ENCODE results near the gene IBA57. TPM values are rescaled to one million over a fixed set of nuclear protein-coding genes. Genes with fewer than 3 reads are reported as not detected.

IBA57 gene
- total RNA-seq, 1 donor from 2014 or later: 55.6 TPM

DNA sequence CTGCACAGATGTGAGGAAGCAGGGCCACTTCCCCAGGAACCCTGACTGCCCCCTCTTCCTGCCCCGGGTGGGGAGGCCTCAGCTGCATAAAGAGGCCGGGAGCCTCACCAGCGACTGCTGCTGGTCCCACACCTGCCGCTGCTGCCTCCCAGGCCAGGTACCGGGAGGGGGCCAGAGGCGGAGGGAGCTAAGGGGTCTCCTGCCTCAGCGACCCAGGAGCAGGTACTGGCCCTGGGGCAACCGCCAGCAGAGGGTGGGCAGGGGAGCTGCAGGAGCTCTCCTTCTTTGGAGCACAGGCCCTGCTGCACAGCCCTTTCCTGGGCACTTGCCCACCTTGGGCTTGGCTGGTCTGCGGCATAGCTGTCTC lies 9.1 kb upstream of the IBA57 start:
- intact Hi-C loops (cut with DNase I): no loop called here
- no peak for TF ChIP-seq CTCF (IDR thresholded peaks at IDR 0.05)
- peaks cover 0 to 4% of the 10 kb centered on the region in 2 donors for H3K4me1 ChIP-seq

GRCh38 chr1:228156941-228157728 lies 8.5 kb upstream of the IBA57 start:
- Histone ChIP-seq H3K4me1 (peaks cover 0 to under 1% of the 10 kb centered on the region in 2 donors), H3K27me3 (no peaks in the 10 kb centered on the region), H3K4me3 (no peak overlapping the region), H3K9me3 (no peaks in the 10 kb centered on the region), H3K27ac (no peak overlapping the region), H3K36me3 (no peaks in the 10 kb centered on the region)
- intact Hi-C loops (cut with DNase I): no loop called here
- no peak for TF ChIP-seq CTCF (IDR thresholded peaks at IDR 0.05)
- DNase-seq (ENCODE audit: low spot score in 2 of 2): no peak

More for the DNA sequence above, 9.1 kb upstream of the IBA57 start:
- no peak for DNase-seq (ENCODE audit: low spot score in 2 of 2)
- Histone ChIP-seq H3K4me3 (no peak overlapping the region), H3K36me3 (no peaks in the 10 kb centered on the region), H3K27ac (no peak overlapping the region), H3K27me3 (no peaks in the 10 kb centered on the region), H3K9me3 (no peaks in the 10 kb centered on the region)

- no peak overlapping the region for H3K27ac ChIP-seq
- H3K9me3 ChIP-seq: no peaks in the 10 kb centered on the region
- H3K36me3 ChIP-seq: no peaks in the 10 kb centered on the region
- no peak for TF ChIP-seq CTCF (IDR thresholded peaks at IDR 0.05)
- no peaks in the 10 kb centered on the region for H3K27me3 ChIP-seq
- peaks cover 0 to 3% of the 10 kb centered on the region in 2 donors for H3K4me1 ChIP-seq
- intact Hi-C loops (cut with DNase I): no loop called here
- no peak overlapping the region for H3K4me3 ChIP-seq
- DNase-seq (ENCODE audit: low spot score in 2 of 2): no peak
Measured at GRCh38 chr1:228157729-228158126, 7.9 kb upstream of the IBA57 start.

DNA sequence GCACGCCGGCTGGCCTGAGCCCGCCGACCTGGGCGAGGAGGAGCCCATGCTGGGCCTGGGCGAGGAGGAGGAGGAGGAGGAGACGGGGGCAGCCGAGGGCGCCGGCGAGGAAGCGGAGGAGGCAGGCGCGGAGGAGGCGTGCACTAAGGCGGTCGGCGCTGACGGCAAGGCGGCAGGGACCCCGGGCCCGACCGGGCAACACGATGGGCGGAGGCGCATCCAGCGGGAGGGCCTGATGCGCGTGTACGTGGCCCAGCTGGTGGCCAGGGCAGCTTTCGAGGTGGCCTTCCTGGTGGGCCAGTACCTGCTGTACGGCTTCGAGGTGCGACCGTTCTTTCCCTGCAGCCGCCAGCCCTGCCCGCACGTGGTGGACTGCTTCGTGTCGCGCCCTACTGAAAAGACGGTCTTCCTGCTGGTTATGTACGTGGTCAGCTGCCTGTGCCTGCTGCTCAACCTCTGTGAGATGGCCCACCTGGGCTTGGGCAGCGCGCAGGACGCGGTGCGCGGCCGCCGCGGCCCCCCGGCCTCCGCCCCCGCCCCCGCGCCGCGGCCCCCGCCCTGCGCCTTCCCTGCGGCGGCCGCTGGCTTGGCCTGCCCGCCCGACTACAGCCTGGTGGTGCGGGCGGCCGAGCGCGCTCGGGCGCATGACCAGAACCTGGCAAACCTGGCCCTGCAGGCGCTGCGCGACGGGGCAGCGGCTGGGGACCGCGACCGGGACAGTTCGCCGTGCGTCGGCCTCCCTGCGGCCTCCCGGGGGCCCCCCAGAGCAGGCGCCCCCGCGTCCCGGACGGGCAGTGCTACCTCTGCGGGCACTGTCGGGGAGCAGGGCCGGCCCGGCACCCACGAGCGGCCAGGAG lies 7.2 kb upstream of the IBA57 start:
- Histone ChIP-seq H3K4me3 (no peak overlapping the region), H3K27me3 (no peaks in the 10 kb centered on the region), H3K4me1 (peaks cover 0 to 3% of the 10 kb centered on the region in 2 donors), H3K9me3 (no peaks in the 10 kb centered on the region), H3K36me3 (no peaks in the 10 kb centered on the region), H3K27ac (no peak overlapping the region)
- DNase-seq (ENCODE audit: low spot score in 2 of 2): no peak
- intact Hi-C loops (cut with DNase I): no loop called here
- TF ChIP-seq CTCF (IDR thresholded peaks at IDR 0.05): no peak

GRCh38 chr1:228159008-228159665 lies 6.5 kb upstream of the IBA57 start:
- Histone ChIP-seq H3K27ac (no peak overlapping the region), H3K9me3 (no peaks in the 10 kb centered on the region), H3K4me3 (no peak overlapping the region), H3K36me3 (no peaks in the 10 kb centered on the region), H3K4me1 (peaks cover 0 to 3% of the 10 kb centered on the region in 2 donors), H3K27me3 (no peaks in the 10 kb centered on the region)
- no peak for TF ChIP-seq CTCF (IDR thresholded peaks at IDR 0.05)
- DNase-seq (ENCODE audit: low spot score in 2 of 2): no peak
- intact Hi-C loops (cut with DNase I): no loop called here
